Activated CD4-positive, CD25-positive, alpha-beta regulatory T cell treated with anti-CD3 and anti-CD28 coated beads, Interleukin-2, amount 50 U/mL, for 16 hours (primary cell): ENCODE measurements around the gene FNDC3B.
"Not testable (repeated sequence)": the region's sequence is repeated elsewhere in the genome, so short reads cannot be mapped to it uniquely, and the experiment has no call there.

ENCODE experiments used
- DNase-seq: peaks from one replicate; pipeline ENCODE4 v3.0.0-alpha.2; 2020; ENCODE audit warnings: low read depth, low spot score

Gene FNDC3B

DNA sequence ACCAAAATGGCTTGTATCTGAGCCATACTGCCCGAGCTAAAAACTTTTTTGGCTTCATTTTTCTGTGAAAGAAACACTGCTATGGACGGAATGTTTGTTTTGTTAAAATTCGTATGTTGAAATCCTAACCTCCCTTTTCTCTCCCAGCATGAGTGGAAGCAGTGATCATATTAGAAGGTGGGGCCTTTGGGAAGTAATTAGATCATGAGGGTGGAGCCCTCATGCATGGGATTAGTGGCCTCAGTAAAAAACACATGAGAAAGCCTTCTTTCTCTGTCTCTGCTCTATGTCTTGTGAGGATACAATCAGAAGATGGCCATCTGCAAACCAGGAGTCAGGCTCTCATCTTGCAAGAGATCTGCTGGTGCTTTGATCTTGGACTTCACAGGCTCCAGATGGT, 7.4 kb upstream of the FNDC3B start:
- DNase-seq, result no peak

DNA sequence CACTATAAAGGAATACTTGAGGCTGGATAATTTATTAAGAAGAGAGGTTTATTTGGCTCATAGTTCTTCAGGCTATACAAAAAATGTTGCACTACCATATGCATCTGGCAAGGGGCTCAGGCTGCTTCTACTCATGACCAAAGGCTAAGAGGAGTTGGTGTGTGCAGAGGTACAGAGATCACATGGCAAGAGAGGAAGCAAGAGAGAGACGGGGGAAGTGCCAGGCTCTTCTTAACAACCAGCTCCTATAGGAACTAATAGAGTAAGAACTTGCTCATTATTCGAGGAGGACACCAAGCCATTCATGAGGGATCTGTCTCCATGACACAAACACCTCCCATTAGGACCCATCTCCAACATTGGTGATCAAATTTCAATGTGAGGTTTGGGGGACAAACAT, 6.0 kb upstream of the FNDC3B start:
- no peak for DNase-seq

GRCh38 chr3:172034786-172035685, 4.3 kb upstream of the FNDC3B start:
- DNase-seq, result no peak

DNA sequence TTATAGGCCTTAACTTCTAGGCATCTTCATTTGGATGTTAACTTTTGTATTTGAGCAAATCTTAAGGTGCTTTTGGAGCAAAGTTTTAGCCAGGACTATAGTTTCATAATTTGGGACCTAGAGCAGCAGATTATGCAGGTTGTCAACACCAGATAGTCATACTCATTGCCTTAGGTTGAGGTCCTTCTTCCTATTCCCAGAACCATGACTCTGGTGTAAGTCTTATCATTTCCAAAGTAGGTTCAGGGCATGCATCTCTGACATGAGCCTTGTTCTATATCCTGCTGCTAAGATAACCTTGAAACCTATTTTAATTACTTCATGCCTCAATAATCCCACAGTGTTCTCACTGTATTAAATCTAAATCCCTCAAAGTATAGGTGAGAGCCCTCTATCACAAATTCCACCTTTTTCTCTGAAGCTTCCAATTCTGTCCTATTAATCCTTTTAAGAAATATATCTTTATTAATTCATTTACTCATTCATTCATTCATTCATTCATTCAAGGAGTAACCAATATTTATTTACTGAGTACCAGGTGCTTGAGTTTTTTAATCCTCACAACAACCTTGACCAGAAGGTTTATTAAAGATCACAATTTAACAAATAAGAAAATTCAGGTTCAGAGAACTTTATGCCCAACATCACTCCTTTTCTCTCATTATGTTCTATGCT, 2.7 kb upstream of the FNDC3B start:
- no peak for DNase-seq

GRCh38 chr3:172038798-172039435, 461 bp upstream of the FNDC3B start:
- DNase-seq, result no peak

DNA sequence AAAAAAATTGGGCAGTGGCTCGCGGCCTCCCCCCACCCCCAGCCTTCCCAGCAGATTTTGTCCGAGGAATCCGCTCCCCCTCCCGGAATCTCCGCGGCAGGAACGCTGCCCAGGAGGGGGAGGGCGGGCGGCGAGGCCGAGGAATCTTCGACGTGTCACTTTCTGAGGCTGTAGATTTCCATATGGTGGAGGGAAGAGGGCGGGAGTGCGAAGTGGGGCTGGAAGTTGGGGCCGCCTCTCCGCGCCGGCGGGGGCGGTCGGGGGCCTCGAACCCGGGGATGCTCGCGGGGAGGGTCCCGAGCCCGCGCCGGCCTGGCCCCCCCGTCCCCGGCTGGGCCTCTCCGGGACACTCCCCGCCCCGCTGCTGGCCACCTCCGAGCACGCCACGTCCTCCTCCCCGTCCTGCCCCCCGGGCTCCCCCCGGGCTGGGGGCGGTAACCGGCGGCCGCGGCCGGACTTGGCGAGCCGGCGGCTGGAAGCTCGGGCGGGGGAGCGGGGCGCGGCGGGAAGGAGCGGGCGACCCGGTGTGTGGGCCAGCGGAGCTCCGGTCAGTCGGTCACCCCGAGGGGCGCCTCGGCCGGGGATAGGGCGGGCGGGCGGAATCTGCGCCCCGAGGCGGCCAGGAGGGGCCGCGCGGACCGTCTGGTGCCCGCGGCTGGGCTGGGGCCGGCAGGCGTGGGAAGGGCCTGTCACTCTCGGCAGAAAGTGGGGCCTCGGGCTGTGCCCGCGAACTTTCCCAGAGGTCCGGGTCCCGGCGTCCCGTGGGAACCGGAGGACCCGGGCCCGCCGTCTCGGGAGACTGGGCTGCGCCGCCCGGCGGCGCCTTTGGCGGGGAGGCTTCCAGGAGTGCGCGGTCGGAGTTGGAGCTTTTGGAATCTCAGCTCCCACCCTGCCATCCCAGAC, 951 bp downstream of the FNDC3B start:
- no peak for DNase-seq

DNA sequence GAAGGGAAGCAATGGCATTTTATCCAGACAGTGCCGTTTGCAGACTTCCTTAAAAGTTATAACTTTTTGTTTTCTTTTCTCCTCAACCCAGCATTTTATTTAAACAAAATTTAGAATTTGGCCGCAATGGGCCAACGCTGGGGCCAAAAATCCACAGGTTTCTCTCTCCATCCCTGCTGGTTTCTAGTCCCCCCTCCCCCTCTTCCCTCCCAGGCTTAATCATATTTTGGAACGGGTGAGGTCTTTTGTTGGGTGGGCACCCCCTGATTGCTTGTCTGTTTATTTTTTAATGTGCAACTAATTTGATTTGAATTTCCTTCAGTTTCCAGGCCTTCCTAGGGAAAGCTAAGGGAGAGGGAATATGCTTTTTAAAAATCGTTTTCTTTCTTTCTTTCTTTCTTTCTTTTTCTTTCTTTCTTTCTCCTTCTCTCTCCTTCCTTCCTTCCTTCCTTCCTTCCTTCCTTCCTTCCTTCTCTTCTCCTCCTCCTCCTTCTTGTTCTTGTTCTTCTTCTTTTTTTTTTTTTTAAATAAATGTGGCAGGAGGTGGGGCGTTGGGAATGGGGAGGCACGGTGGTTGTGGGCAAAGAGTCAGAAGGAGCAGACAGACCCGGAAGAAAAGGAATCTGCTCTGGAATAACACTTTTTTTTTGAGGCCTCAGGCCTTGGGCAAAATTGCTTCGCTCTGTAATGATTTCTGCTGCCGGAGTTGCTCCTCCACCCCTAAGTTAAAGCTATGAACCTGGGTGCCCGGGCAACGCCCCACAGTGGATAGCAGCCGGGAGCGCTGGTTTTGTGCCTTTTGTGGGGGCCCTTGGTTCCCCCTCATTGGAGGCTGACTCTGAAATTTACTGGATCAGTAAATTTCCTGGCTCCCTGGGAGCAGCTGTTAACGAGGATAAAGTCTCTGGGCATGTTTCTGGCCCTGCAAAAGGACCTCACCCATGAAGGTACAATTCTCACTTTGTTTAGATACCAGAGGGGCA, 1.9 kb downstream of the FNDC3B start:
- no peak for DNase-seq

- DNase-seq, result no peak
Observed at GRCh38 chr3:172042136-172042662, 2.8 kb downstream of the FNDC3B start.

DNA sequence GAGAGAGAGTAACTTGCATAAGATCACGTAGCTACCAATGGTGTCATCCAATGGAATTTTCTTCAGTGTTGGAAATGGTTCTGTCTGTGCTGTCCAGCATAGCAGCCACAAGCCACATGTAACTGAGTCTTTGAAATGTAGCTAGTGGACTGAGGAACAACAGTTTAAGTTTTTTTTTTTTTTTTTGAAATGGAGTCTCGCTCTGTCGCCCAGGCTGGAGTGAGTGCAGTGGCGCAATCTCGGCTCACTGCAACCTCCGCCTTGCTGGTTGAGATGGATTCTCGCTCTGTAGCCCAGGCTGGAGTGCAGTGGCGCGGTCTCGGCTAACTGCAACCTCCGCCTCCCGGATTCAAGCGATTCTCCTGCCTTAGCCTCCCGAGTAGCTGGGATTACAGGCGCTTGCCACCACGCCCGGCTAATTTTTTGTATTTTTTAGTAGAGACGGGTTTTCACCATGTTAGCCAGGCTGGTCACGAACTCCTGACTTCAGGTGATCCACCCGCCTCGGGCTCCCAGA, 3.3 kb downstream of the FNDC3B start:
- not testable (repeated sequence) for DNase-seq

DNA sequence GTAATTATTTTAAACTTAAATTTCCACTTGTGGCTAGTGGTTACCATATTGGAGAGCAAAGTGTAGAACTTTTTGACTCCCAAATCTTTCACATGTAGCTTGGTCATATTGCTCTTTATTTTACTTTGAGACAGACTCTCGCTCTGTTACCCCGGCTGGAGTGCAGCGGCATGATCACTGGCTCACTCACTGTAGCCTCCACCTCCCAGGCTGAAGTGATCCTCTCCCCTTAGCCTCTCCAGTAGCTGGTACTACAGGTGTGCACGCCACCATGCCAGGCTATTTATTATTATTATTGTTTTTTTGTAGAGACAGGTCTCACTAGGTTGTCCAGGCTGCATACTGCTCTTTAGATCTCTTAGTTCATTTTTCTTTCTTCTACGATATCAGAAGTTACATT, 3.9 kb downstream of the FNDC3B start:
- DNase-seq, result no peak

DNA sequence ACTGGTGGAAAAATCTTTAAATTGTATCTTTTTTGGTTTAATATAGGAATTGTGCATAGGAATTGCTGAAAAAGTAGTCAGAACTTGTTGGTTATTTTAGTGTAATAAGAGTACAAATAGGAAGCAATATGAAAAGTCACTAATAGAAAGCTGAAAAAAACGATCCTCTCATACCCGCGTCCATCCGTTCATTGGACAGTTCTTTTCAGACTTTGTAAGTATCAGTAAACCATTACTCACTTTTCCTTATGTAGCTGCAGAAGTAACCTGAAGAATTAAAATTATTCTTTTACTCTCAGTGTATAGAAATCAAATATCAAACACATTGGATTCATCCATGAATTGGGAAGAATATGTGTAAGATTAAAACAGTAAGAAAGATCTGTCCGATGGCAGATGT, 4.4 kb downstream of the FNDC3B start:
- no peak for DNase-seq

DNA sequence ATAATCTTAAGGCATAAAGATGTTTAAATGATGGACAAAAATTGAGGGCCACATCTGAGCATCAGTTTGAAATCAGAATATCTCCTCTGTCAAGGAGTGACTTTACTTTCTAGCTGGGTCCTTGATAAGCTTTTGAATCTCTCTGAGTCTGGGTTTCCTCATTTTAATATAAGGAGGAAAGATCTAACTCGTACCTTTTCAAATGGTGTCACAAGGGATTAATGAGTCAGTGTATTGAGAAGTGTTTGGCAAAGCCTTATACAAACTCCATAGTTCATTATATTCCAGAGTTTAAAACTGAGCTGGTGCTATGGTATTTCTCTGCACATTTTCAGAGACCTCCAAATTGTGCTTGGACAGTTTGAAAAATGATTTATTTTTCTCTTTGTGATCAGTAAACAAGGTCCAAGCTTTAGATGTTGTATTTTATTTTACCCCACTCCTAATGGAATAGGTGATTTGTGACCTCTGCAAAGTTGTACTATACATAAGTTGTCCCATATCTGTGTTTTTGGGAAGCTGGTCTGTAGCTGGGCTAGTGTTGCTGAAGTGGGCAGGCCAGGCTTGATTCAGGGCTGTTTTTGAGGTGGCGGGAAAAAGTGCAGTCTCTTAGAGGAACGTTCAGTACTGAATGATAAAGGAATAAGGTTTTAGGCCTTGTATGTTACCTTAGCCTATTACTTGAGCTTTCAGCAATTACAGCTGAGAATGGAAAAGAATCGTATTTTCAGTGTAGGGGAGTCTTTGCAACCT, 5.6 kb downstream of the FNDC3B start:
- no peak for DNase-seq

- no peak for DNase-seq
Observed at GRCh38 chr3:172046268-172046915, 7.0 kb downstream of the FNDC3B start.

DNA sequence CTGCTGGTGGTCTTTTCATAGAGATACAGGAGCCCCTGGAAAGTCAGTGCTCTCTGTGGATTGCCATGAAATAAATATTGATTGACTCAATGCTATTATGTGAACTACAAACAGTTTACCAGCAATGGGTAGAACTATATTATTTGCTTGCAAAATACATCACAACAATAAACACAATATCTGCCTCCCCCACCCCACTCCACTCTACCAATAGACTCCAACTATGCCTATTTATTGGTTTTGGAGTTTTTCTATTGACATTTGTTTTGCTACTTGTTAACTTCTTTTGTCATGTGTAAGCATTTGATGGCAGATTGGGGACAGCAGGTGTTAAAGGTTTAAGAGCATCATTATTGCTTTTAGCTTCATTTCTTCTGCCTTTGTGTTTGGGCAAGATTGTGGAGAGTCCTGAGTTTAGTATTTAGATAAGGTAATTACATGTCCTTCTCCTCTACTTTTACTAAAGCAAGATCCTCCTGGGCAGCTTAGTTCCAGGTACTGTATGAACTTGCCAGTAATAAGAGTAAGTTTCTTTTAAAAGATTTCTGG, 8.3 kb downstream of the FNDC3B start:
- no peak for DNase-seq

DNA sequence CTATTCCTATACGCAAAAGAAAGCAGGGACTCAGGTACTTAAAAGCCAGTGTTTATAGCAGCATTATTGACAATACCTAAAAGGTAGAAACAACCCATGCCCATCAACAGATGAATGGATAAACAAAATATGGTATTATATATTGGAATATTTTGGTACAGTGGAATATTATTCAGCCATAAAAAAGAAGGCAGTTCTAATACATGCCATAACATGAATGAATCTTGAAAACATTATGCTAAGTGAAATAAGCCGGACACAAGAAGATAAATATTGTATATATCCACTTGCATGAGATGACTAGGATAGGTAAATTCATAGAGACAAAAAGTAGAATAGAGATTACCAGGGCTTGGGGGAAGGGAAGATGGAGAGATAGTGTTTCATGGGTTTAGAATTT, 9.2 kb downstream of the FNDC3B start:
- no peak for DNase-seq

- DNase-seq, result no peak
Observed at GRCh38 chr3:172051310-172051956, 12.1 kb downstream of the FNDC3B start.

DNA sequence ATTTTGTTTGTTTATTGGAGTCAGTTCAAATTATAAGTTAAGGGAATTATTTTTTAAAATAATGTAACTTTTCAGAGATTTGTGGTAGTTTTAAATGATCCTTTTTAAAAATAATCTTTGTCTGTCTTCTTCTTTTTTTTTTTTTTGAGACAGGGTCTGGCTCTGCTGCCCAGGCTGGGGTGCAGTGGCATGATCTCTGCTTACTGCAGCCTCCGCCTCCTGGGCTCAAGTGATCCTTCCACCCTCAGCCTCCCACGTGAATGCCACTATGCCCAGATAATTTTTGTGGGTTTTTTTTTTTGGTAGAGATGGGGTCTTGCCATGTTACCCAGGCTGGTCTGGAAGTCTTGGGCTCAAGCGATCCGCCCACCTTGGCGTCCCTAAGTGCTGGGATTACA, 12.6 kb downstream of the FNDC3B start:
- DNase-seq, result no peak

DNA sequence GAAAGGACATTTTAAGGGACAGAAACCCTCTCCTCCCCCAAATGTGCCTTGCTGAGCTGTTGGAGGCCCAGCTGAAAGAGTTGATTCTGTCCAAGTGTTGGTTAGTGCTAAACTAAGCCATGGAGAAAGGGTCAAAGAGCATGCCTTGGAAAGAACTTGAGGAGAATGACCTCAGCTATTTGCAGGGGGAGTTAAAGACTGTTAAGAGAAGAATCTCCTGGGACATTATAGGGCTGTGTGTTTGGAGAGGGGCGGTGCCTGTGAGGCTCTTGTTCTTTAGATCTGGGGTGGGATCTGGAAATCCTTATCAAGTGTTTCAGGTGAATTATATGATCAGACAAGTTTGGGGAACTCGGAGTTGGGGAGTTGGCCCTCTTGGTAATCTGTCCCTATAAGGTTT, 13.0 kb downstream of the FNDC3B start:
- no peak for DNase-seq
